H1 (cell line): ENCODE measurements around the gene SCYL2. TPM values are rescaled to one million over a fixed set of nuclear protein-coding genes. Genes with fewer than 3 reads are reported as not detected.

Experiments used
- CTCF ChIA-PET: fragments of 300-600 bp; sonication (Branson Sonifier 250); formaldehyde crosslinking; loops from one replicate; lab custom pipeline; 2021; ENCODE audit not compliant: partially characterized antibody; lab: Charles Lee
- POLR2A ChIA-PET: fragments of 300-600 bp; sonication (Branson Sonifier 250); formaldehyde crosslinking; loops from one replicate; lab custom pipeline; 2021; ENCODE audit warnings: inconsistent platforms; ENCODE audit not compliant: partially characterized antibody; lab: Charles Lee
- DNase-seq, 2 experiments: peaks; one replicate each; pipeline versions ENCODE4 v3.0.0 to v3.0.0-alpha.2; 2010 to 2022; ENCODE audit warnings: low spot score in 2 of 2, low read depth in 1 of 2, mixed read lengths in 1 of 2
- FAIRE-seq: peaks from 2 replicates; lab custom pipeline; 2011; peaks lifted over from hg19 to GRCh38; lab: Jason Lieb, UNC
- H2AFZ ChIP-seq: 2 replicates; pipeline ENCODE4 v1.8.1; 2012; ENCODE audit warnings: low read length, inconsistent platforms
- H2AK5ac ChIP-seq: 2 replicates; pipeline ENCODE4 v1.6.1; 2013; ENCODE audit warnings: low read depth, low read length
- H2BK120ac ChIP-seq: replicated peaks from 2 replicates; pipeline ENCODE3; 2013; ENCODE audit warnings: low read depth, low read length, inconsistent platforms
- H2BK12ac ChIP-seq: 2 replicates; pipeline ENCODE4 v1.6.1; 2013; ENCODE audit warnings: low read depth, low read length
- H2BK15ac ChIP-seq: 2 replicates; pipeline ENCODE4 v1.6.1; 2013; ENCODE audit warnings: low read length
- H2BK20ac ChIP-seq: 2 replicates; pipeline ENCODE4 v1.6.1; 2013; ENCODE audit warnings: low read length
- H2BK5ac ChIP-seq: 2 replicates; pipeline ENCODE4 v1.6.1; 2013; ENCODE audit warnings: low read depth, low read length
- H3K14ac ChIP-seq: 2 replicates; pipeline ENCODE4 v1.6.1; 2013; ENCODE audit warnings: inconsistent platforms; ENCODE audit not compliant: insufficient read length
- H3K18ac ChIP-seq: 2 replicates; pipeline ENCODE4 v1.6.1; 2013; ENCODE audit warnings: low read length; ENCODE audit errors: extremely low read depth
- H3K23ac ChIP-seq: 2 replicates; pipeline ENCODE4 v1.6.1; 2013; ENCODE audit warnings: inconsistent platforms; ENCODE audit not compliant: insufficient read length
- H3K23me2 ChIP-seq: 2 replicates; pipeline ENCODE4 v1.6.1; 2013; ENCODE audit warnings: low read depth, low read length
- H3K27ac ChIP-seq: 2 replicates; pipeline ENCODE4 v1.6.1; 2011; ENCODE audit warnings: low read depth, low read length, inconsistent platforms
- H3K27me3 ChIP-seq, 4 experiments: replicated peaks in 1 of 4; 1 replicate in 1 of 4; 2 replicates in 3 of 4; pipeline versions ENCODE4 v1.6.1 to v1.8.1; 2011 to 2013; ENCODE audit warnings: low read length in 3 of 4, mild to moderate bottlenecking in 3 of 4, inconsistent platforms in 2 of 4, mixed read lengths in 2 of 4, moderate library complexity in 1 of 4; ENCODE audit not compliant: control insufficient read depth in 3 of 4, insufficient read depth in 3 of 4; ENCODE audit errors: extremely low read depth in 1 of 4
- H3K36me3 ChIP-seq, 4 experiments: 2 replicates each; pipeline versions ENCODE4 v1.6.1 to v1.8.1; 2011 to 2013; ENCODE audit warnings: mild to moderate bottlenecking in 4 of 4, low read length in 3 of 4, moderate library complexity in 2 of 4, control low read depth in 1 of 4, inconsistent platforms in 1 of 4; ENCODE audit not compliant: insufficient read depth in 4 of 4, control insufficient read depth in 2 of 4
- H3K4ac ChIP-seq: replicated peaks from 2 replicates; pipeline ENCODE3; 2013; ENCODE audit warnings: low read length, low read depth, mixed read lengths, inconsistent platforms; ENCODE audit not compliant: insufficient read length
- H3K4me1 ChIP-seq, 4 experiments: replicated peaks in 1 of 4; 1 replicate in 1 of 4; 2 replicates in 3 of 4; pipeline versions ENCODE4 v1.6.1 to v1.8.1; 2011 to 2013; ENCODE audit warnings: low read length in 3 of 4, inconsistent platforms in 2 of 4, mixed read lengths in 1 of 4; ENCODE audit not compliant: insufficient read depth in 4 of 4, control insufficient read depth in 3 of 4
- H3K4me2 ChIP-seq, 2 experiments: 2 replicates each; pipeline versions ENCODE4 v1.6.1 to v1.8.1; 2011 to 2013; ENCODE audit warnings: low read depth in 2 of 2, low read length in 2 of 2, control low read depth in 1 of 2, inconsistent platforms in 1 of 2, mild to moderate bottlenecking in 1 of 2; ENCODE audit not compliant: insufficient read depth in 1 of 2
- H3K4me3 ChIP-seq, 4 experiments: fragments of 200-600, 300-600 bp in 1 of 4; sonication (generic), shearing (Covaris generic), sonication (Bioruptor Twin) in 1 of 4; 2 replicates each; pipeline versions ENCODE4 v1.5.1 to v1.8.1; 2011 to 2016; ENCODE audit warnings: low read length in 4 of 4, low read depth in 3 of 4, control low read depth in 2 of 4, inconsistent platforms in 2 of 4, mild to moderate bottlenecking in 2 of 4, mixed read lengths in 1 of 4, moderate library complexity in 1 of 4; ENCODE audit not compliant: insufficient read depth in 2 of 4; ENCODE audit errors: extremely low read depth in 1 of 4
- H3K56ac ChIP-seq: replicated peaks from 2 replicates; pipeline ENCODE3; 2013; ENCODE audit warnings: low read depth, mild to moderate bottlenecking, mixed read lengths, low read length, inconsistent platforms; ENCODE audit not compliant: insufficient read length
- H3K79me1 ChIP-seq: 2 replicates; pipeline ENCODE4 v1.6.1; 2013; ENCODE audit warnings: low read depth, low read length, control low read depth
- H3K79me2 ChIP-seq, 2 experiments: 2 replicates each; pipeline versions ENCODE4 v1.6.1 to v1.8.1; 2012 to 2013; ENCODE audit warnings: low read length in 2 of 2, mild to moderate bottlenecking in 2 of 2, inconsistent platforms in 1 of 2; ENCODE audit not compliant: insufficient read depth in 2 of 2, control insufficient read depth in 1 of 2
- H3K9ac ChIP-seq, 4 experiments: replicated peaks in 1 of 4; 1 replicate in 1 of 4; 2 replicates in 3 of 4; pipeline versions ENCODE4 v1.6.1 to v1.8.1; 2011 to 2013; ENCODE audit warnings: low read depth in 3 of 4, low read length in 3 of 4, control low read depth in 2 of 4, mild to moderate bottlenecking in 2 of 4, moderate library complexity in 2 of 4, inconsistent platforms in 1 of 4; ENCODE audit errors: extremely low read depth in 1 of 4
- H3K9me3 ChIP-seq, 2 experiments: 2 replicates each; pipeline versions ENCODE4 v1.6.1 to v1.8.1; 2012 to 2013; ENCODE audit warnings: mild to moderate bottlenecking in 2 of 2, moderate library complexity in 2 of 2, control low read depth in 1 of 2, inconsistent platforms in 1 of 2, low read depth in 1 of 2, low read length in 1 of 2, mixed read lengths in 1 of 2; ENCODE audit not compliant: insufficient read depth in 2 of 2
- H4K20me1 ChIP-seq, 2 experiments: replicated peaks in 1 of 2; 2 replicates each; pipeline versions ENCODE3 to v1.8.1; 2011 to 2013; ENCODE audit warnings: inconsistent platforms in 2 of 2, low read length in 2 of 2, mild to moderate bottlenecking in 1 of 2; ENCODE audit not compliant: insufficient read depth in 2 of 2, control insufficient read depth in 1 of 2
- H4K5ac ChIP-seq: 2 replicates; pipeline ENCODE4 v1.6.1; 2013; ENCODE audit warnings: low read length, low read depth, mixed read lengths, inconsistent platforms; ENCODE audit not compliant: insufficient read length
- H4K8ac ChIP-seq: 2 replicates; pipeline ENCODE4 v1.8.0; 2013; ENCODE audit warnings: mild to moderate bottlenecking, moderate library complexity, low read length, inconsistent platforms; ENCODE audit not compliant: insufficient read depth; ENCODE audit errors: extremely low read depth
- H4K91ac ChIP-seq: replicated peaks from 2 replicates; pipeline ENCODE3; 2013; ENCODE audit warnings: low read length, mixed read lengths, inconsistent platforms; ENCODE audit not compliant: insufficient read length
- BCL11A ChIP-seq, 2 experiments: IDR thresholded peaks; one replicate each; pipeline ENCODE4 v1.6.1; 2011; ENCODE audit warnings: low read depth in 2 of 2, low read length in 2 of 2, mild to moderate bottlenecking in 2 of 2
- POLR2A ChIP-seq, 2 experiments: IDR thresholded peaks; 1 replicate in 1 of 2; 2 replicates in 1 of 2; pipeline ENCODE4 v1.6.1; 2011; ENCODE audit warnings: low read depth in 2 of 2, low read length in 2 of 2, mild to moderate bottlenecking in 2 of 2; ENCODE audit errors: control extremely low read depth in 1 of 2
- SP2 ChIP-seq: IDR thresholded peaks from 2 replicates; pipeline ENCODE4 v1.6.1; 2012; ENCODE audit warnings: mild to moderate bottlenecking, low read length, inconsistent platforms
- WGBS, 2 experiments: shearing (Covaris generic) in 1 of 2; methylation state at CpG; one replicate each; pipeline versions ENCODE4 v1.1.6 to v1.1.7; 2013 to 2015; ENCODE audit warnings: low lambda C conversion rate in 2 of 2, mixed read lengths in 2 of 2, inconsistent platforms in 1 of 2, low coverage in 1 of 2, missing lambda C conversion rate in 1 of 2; ENCODE audit not compliant: insufficient replicate concordance in 2 of 2, insufficient coverage in 1 of 2, insufficient read length in 1 of 2; ENCODE audit errors: extremely low coverage in 1 of 2, missing lambda C conversion rate in 1 of 2; 5-methylcytosine and 5-hydroxymethylcytosine counted together
- polyA plus RNA-seq, 7 experiments: library from polyadenylated mRNA; depleted of rRNA in 3 of 7; stranded (reverse) in 5 of 7; unstranded in 2 of 7; fragments of >200 nt in 5 of 7; fragments of 200-250 nt in 2 of 7; gene quantifications; 1 replicate in 5 of 7; 2 replicates in 1 of 7; 4 replicates in 1 of 7; pipeline versions ENCODE4 v1.2.1 to v1.2.3, GENCODE V29; 2011 to 2013; ENCODE audit warnings: missing spikeins in 2 of 7, mixed read lengths in 2 of 7
- total RNA-seq: library from RNA; stranded (reverse); fragmentation: NEBNext Ultra II Directional; extraction: Animal tissue kit (Norgen Biotek cat#: 25700); gene quantifications from 2 replicates; pipeline ENCODE4 v1.2.1, GENCODE V29; 2021
- TF ChIP-seq, protein P1 (sequence below): IDR thresholded peaks from 2 replicates; pipeline ENCODE4 v1.6.1; 2012; ENCODE audit warnings: inconsistent platforms

Gene SCYL2
- total and polyA plus RNA-seq, 2 of the 8 experiments (the other 6 are each of a cell fraction or from before 2014, with no cell fraction given) = 8.9 to 48.7 TPM

- no peaks in the 10 kb centered on the region for H3K4me1 ChIP-seq
- CTCF ChIA-PET = interaction anchor here (1.2 to 2.2 kb wide), 2 partner anchors 73 to 98 kb away, joined by 3 to 5 read pairs; no protein-coding TSS in a partner anchor
- H3K9ac ChIP-seq = no peak overlapping the region
- WGBS, 2 experiments = 86% methylated on average over 1 of the region's 1 CpG; no CpG with 5 or more reads in 1 of the 2 experiments
- no peaks in the 10 kb centered on the region for H3K79me1 ChIP-seq
- no peak overlapping the region for H2AK5ac ChIP-seq
- no peak overlapping the region for H3K4ac ChIP-seq
- no peaks in the 10 kb centered on the region for H3K9me3 ChIP-seq
- no peak overlapping the region for H4K5ac ChIP-seq
- H2BK5ac ChIP-seq = no peak overlapping the region
- H3K23ac ChIP-seq = no peak overlapping the region
- H2AFZ ChIP-seq = no peak overlapping the region
- no peak overlapping the region for H2BK20ac ChIP-seq
- POLR2A ChIA-PET = no interaction called here
- no peak overlapping the region for H3K4me2 ChIP-seq
- H2BK12ac ChIP-seq = no peak overlapping the region
- H3K18ac ChIP-seq = no peak overlapping the region
- H3K36me3 ChIP-seq = peaks cover 5 to 26% (median 10%) of the 10 kb centered on the region in 4 experiments; a peak in 7 of 8 replicates
- H3K27me3 ChIP-seq = no peaks in the 10 kb centered on the region
- no peak for DNase-seq
- H3K27ac ChIP-seq = no peak overlapping the region
- H4K8ac ChIP-seq = no peak overlapping the region
- H3K23me2 ChIP-seq = no peaks in the 10 kb centered on the region
- no peak overlapping the region for H2BK120ac ChIP-seq
- no peak overlapping the region for H3K4me3 ChIP-seq
- H3K56ac ChIP-seq = no peak overlapping the region
- no peak for FAIRE-seq
- no peak overlapping the region for H2BK15ac ChIP-seq
- H3K79me2 ChIP-seq = no peaks in the 10 kb centered on the region
- no peak overlapping the region for H4K91ac ChIP-seq
- H4K20me1 ChIP-seq = no peaks in the 10 kb centered on the region
- no peak overlapping the region for H3K14ac ChIP-seq
- TF ChIP-seq, protein P1, sequence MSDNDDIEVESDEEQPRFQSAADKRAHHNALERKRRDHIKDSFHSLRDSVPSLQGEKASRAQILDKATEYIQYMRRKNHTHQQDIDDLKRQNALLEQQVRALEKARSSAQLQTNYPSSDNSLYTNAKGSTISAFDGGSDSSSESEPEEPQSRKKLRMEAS = no peak
- TF ChIP-seq POLR2A (IDR thresholded peaks at IDR 0.05; ENCODE audit: control extremely low read depth in 1 of 2, low read depth in 2 of 2, low read length in 2 of 2) = no peak
- no peak for TF ChIP-seq SP2
- no peak for TF ChIP-seq BCL11A (IDR thresholded peaks at IDR 0.05; ENCODE audit: low read depth in 2 of 2, low read length in 2 of 2)
These were observed 64.9 kb downstream of the SCYL2 start for GRCh38 chr12:100331871-100332270.
